A549 (cell line): ENCODE measurements around the gene MLST8.

Experiments
- BCL3 ChIP-seq: fragments of >200 bp; sonication (Bioruptor Twin); formaldehyde crosslinking; IDR thresholded peaks from 3 replicates; pipeline ENCODE4 v1.6.1; 2016
- CEBPB ChIP-seq, 2 experiments: fragments of >200 bp in 1 of 2; sonication (Bioruptor Twin) in 1 of 2; formaldehyde crosslinking in 1 of 2; IDR thresholded peaks; 2 replicates each; pipeline ENCODE4 v1.6.1; 2012 to 2016
- CTCF ChIP-seq: fragments of >200 bp; sonication (Bioruptor Twin); formaldehyde crosslinking; IDR thresholded peaks from 3 replicates; pipeline ENCODE4 v1.5.1; 2016
- EP300 ChIP-seq, 2 experiments: fragments of >200 bp; sonication (Bioruptor Twin); formaldehyde crosslinking; IDR thresholded peaks; 2 replicates in 1 of 2; 3 replicates in 1 of 2; pipeline ENCODE4 v1.6.1; 2016 to 2017
- JUNB ChIP-seq: fragments of >200 bp; sonication (Bioruptor Twin); formaldehyde crosslinking; IDR thresholded peaks from 2 replicates; pipeline ENCODE4 v1.6.1; 2016
- MAX ChIP-seq: IDR thresholded peaks from 2 replicates; pipeline ENCODE4 v1.6.1; 2012
- NR3C1 ChIP-seq: fragments of >200 bp; sonication (Bioruptor Twin); formaldehyde crosslinking; IDR thresholded peaks from 3 replicates; pipeline ENCODE4 v1.6.1; 2017
- POLR2A ChIP-seq: IDR thresholded peaks from 2 replicates; pipeline ENCODE4 v1.6.1; 2012; ENCODE audit warnings: mild to moderate bottlenecking, low read length
- RAD21 ChIP-seq, 2 experiments: fragments of >200 bp in 1 of 2; sonication (Bioruptor Twin) in 1 of 2; formaldehyde crosslinking in 1 of 2; IDR thresholded peaks in 1 of 2; conservative IDR thresholded peaks in 1 of 2; 2 replicates in 1 of 2; 3 replicates in 1 of 2; pipeline ENCODE4 v1.6.1; 2012 to 2018; ENCODE audit warnings: inconsistent platforms in 1 of 2
- RFX5 ChIP-seq: fragments of 450-650 bp; IDR thresholded peaks from 2 replicates; pipeline ENCODE4 v1.7.1; 2014; ENCODE audit warnings: antibody characterized with exemption, mild to moderate bottlenecking, moderate library complexity
- ZNF302 ChIP-seq: fragments of 250-450 bp; sonication (Bioruptor Pico); IDR thresholded peaks from 2 replicates; pipeline ENCODE4 v1.9.0; 2021; ENCODE audit warnings: inconsistent platforms, mild to moderate bottlenecking, moderate library complexity

- TF ChIP-seq CTCF (no peak), RAD21 (conservative IDR thresholded peaks at IDR 0.05 in 1 of 2, IDR thresholded peaks at IDR 0.05 in 1 of 2) (no peak), EP300 (IDR thresholded peaks at IDR 0.05) (no peak), BCL3 (no peak), JUNB (no peak), POLR2A (no peak), NR3C1 (no peak), MAX (no peak), CEBPB (IDR thresholded peaks at IDR 0.05) (no peak), RFX5 (no peak), ZNF302 (no peak)
Observed at GRCh38 chr16:2163211-2163881, 41.9 kb upstream of the MLST8 start.
